ENCODE results near the gene RAD21L1.

DNA sequence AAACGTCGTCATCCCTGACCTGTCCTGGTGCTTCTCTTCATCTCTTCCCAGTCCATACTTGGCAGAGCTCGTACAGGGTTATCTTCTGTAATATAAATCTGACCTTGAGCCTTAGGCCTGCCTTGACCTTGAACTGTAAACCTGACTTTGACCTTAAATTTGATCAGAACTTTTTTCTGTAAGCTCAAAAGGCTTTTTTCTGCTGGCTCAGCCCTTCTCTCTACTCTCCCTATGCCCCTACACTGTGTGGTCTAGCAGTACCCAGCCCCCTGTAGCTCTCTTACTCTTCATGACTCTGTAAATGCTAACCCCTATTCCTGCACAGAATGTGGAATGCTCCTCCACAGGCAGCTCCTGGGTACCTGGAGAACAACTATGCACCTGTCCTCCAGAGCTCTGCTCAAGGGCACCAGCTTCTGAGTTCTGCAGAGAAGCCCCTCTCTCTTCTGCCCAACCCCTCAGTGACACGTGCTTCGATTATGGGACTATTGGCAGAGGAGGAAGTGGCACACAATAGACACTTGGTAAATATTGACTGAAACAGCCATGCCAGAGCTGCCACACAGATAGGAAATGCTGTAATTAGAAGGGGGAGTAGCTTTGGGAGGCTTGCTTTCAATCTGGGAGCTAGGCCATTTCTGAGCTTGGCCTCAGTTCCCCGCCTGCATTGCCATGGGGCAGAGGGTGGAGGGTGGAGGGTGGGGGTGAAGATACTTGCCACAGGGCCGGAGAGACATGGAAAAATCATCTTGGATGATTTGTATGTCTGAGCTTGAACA lies 55.6 kb downstream of the RAD21L1 start:
- TF ChIP-seq TAF1 (IDR thresholded peaks at IDR 0.05; ENCODE audit: low read depth) (no peak), TCF12 (IDR thresholded peaks at IDR 0.05; ENCODE audit: low read depth) (no peak), YY1 (IDR thresholded peaks at IDR 0.05; ENCODE audit: low read depth) (no peak)

Data from Ishikawa (cell line).